ENCODE measurements around the gene DLEC1. TPM values are rescaled to one million over a fixed set of nuclear protein-coding genes. Genes with fewer than 3 reads are reported as not detected.

Gene DLEC1
- total RNA-seq, 4 donors from 2014 or later = 1.5 to 2.8 (median 1.9) TPM; not detected in 1

- no peak for TF ChIP-seq POLR2A (IDR thresholded peaks at IDR 0.05)
- no peak for TF ChIP-seq CTCF (IDR thresholded peaks at IDR 0.05)
- H3K9me3 ChIP-seq = no peaks in the 10 kb centered on the region
- H3K4me1 ChIP-seq = no peaks in the 10 kb centered on the region
- no peak overlapping the region for H3K4me3 ChIP-seq
- H3K27ac ChIP-seq = no peak overlapping the region
- peak in 1 of 2 donors; percentile 6 for DNase-seq
- no peaks in the 10 kb centered on the region for H3K36me3 ChIP-seq
- H3K27me3 ChIP-seq = no peaks in the 10 kb centered on the region
- intact Hi-C loops (cut with DNase I; ENCODE audit: low total_unique reads) = no loop called here
Measured at GRCh38 chr3:38127611-38128302, 88.7 kb downstream of the DLEC1 start.

- TF ChIP-seq POLR2A (IDR thresholded peaks at IDR 0.05) (no peak), CTCF (IDR thresholded peaks at IDR 0.05) (no peak)
- no peaks in the 10 kb centered on the region for H3K4me1 ChIP-seq
- H3K36me3 ChIP-seq = no peaks in the 10 kb centered on the region
- H3K27ac ChIP-seq = no peak overlapping the region
- no peaks in the 10 kb centered on the region for H3K9me3 ChIP-seq
- intact Hi-C loops (cut with DNase I; ENCODE audit: low total_unique reads) = no loop called here
- no peaks in the 10 kb centered on the region for H3K27me3 ChIP-seq
- no peak overlapping the region for H3K4me3 ChIP-seq
- peak in 1 of 2 donors; percentile 4 for DNase-seq
Measured at GRCh38 chr3:38128303-38128655, 89.3 kb downstream of the DLEC1 start.

GRCh38 chr3:38129058-38129457, 90.0 kb downstream of the DLEC1 start:
- Histone ChIP-seq H3K36me3 (no peaks in the 10 kb centered on the region), H3K27me3 (no peaks in the 10 kb centered on the region), H3K9me3 (no peaks in the 10 kb centered on the region), H3K4me1 (no peaks in the 10 kb centered on the region), H3K4me3 (no peak overlapping the region), H3K27ac (no peak overlapping the region)
- TF ChIP-seq POLR2A (IDR thresholded peaks at IDR 0.05) (no peak), CTCF (IDR thresholded peaks at IDR 0.05) (no peak)
- intact Hi-C loops (cut with DNase I; ENCODE audit: low total_unique reads) = no loop called here
- peak in 1 of 2 donors; percentile 5 for DNase-seq

- Histone ChIP-seq H3K27ac (no peak overlapping the region), H3K4me3 (no peak overlapping the region), H3K27me3 (no peaks in the 10 kb centered on the region), H3K4me1 (no peaks in the 10 kb centered on the region), H3K9me3 (no peaks in the 10 kb centered on the region), H3K36me3 (no peaks in the 10 kb centered on the region)
- DNase-seq = no peak
- intact Hi-C loops (cut with DNase I; ENCODE audit: low total_unique reads) = no loop called here
- TF ChIP-seq CTCF (IDR thresholded peaks at IDR 0.05) (no peak), POLR2A (IDR thresholded peaks at IDR 0.05) (no peak)
Measured at GRCh38 chr3:38130631-38131065, 91.6 kb downstream of the DLEC1 start.

- H3K4me1 ChIP-seq = no peaks in the 10 kb centered on the region
- DNase-seq = peak in 1 of 2 donors; percentile 12
- intact Hi-C loops (cut with DNase I; ENCODE audit: low total_unique reads) = no loop called here
- H3K36me3 ChIP-seq = no peaks in the 10 kb centered on the region
- no peaks in the 10 kb centered on the region for H3K27me3 ChIP-seq
- H3K9me3 ChIP-seq = no peaks in the 10 kb centered on the region
- TF ChIP-seq CTCF (IDR thresholded peaks at IDR 0.05) (no peak), POLR2A (IDR thresholded peaks at IDR 0.05) (no peak)
- no peak overlapping the region for H3K27ac ChIP-seq
- H3K4me3 ChIP-seq = no peak overlapping the region
Measured at GRCh38 chr3:38131621-38132369, 92.8 kb downstream of the DLEC1 start.
